ENCODE data around the gene OSBPL10.

OSBPL10 gene

DNA sequence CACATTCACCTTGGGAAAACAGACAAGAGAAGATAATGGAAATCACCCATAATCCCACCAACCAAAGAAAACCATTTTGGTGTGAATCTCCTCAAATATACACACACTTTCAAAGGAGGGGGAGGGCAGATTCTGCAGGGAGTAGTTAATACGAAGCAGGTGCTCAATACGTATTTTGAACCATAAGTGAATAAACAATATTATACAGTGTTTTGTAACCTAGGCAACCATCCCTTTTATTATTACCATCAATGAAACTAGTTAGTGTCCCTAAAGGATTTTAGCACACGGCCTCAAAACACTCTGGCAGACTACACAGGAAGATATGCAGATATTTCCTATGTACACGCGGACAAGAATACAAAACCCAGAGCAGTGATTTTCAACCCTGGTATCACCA, 6.1 kb downstream of the OSBPL10 start:
- Histone ChIP-seq H3K36me3 (ENCODE audit: control insufficient read depth in 5 of 5, insufficient read depth in 5 of 5, low read length in 5 of 5) (no peaks in the 10 kb centered on the region), H3K4me3 (ENCODE audit: low read depth in 1 of 5, low read length in 5 of 5) (no peak overlapping the region), H3K9me3 (ENCODE audit: control insufficient read depth in 5 of 5, low read length in 5 of 5) (no peaks in the 10 kb centered on the region), H3K9ac (ENCODE audit: low read length in 5 of 5) (no peak overlapping the region), H3K27ac (ENCODE audit: low read depth, low read length) (no peak overlapping the region), H3K4me1 (ENCODE audit: control insufficient read depth in 5 of 5, insufficient read depth in 5 of 5, low read length in 5 of 5) (peaks cover 0 to 17% (median 1%) of the 10 kb centered on the region in 5 donors), H3K27me3 (ENCODE audit: control insufficient read depth in 5 of 5, insufficient read depth in 4 of 5, low read length in 5 of 5) (peaks cover 0 to 4% (median 0%) of the 10 kb centered on the region in 5 donors)

DNA sequence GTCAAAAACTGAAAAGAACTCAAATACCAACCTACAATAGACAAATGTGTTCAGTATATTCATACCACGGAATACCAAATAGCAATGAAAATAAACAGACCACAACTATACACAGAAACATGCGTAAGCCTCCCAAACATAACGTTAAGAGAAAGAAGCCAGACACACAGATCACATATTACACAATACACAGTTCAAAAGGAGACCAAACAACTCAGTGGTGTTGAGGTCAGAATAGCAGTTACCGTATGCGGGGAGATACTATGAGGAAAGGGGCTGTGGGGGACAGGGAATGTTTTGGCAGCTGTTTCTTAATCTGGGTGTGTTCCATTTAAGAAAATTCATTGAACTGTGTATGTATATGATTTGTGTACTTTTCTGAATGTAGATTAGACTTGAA, 6.6 kb downstream of the OSBPL10 start:
- no peak overlapping the region for H3K4me3 ChIP-seq (ENCODE audit: low read depth in 1 of 5, low read length in 5 of 5)
- H3K9ac ChIP-seq (ENCODE audit: low read length in 5 of 5) = no peak overlapping the region
- no peak overlapping the region for H3K27ac ChIP-seq (ENCODE audit: low read depth, low read length)
- peaks cover 0 to 4% (median 0%) of the 10 kb centered on the region in 5 donors for H3K27me3 ChIP-seq (ENCODE audit: control insufficient read depth in 5 of 5, insufficient read depth in 4 of 5, low read length in 5 of 5)
- no peaks in the 10 kb centered on the region for H3K36me3 ChIP-seq (ENCODE audit: control insufficient read depth in 5 of 5, insufficient read depth in 5 of 5, low read length in 5 of 5)
- peaks cover 0 to 14% (median 0%) of the 10 kb centered on the region in 5 donors for H3K4me1 ChIP-seq (ENCODE audit: control insufficient read depth in 5 of 5, insufficient read depth in 5 of 5, low read length in 5 of 5)
- H3K9me3 ChIP-seq (ENCODE audit: control insufficient read depth in 5 of 5, low read length in 5 of 5) = no peaks in the 10 kb centered on the region

DNA sequence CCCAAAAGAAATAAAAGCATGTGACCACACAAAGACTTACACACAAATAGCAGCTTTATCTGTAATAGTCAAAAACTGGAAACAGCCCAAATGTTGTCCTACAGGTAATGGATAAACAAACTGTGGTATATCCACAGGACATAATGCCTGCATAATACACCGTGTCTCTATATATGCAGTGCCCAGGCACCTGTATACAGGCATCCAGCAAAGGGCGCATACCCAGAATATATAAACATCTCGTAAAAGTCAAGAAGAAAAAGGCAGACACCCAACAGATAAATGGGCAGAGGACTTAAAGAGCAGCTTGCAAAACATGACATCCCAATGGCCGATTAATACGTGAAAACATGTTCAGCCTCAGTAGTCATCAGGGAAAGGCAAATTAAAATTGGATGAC, 7.2 kb downstream of the OSBPL10 start:
- no peak overlapping the region for H3K9ac ChIP-seq (ENCODE audit: low read length in 5 of 5)
- H3K4me3 ChIP-seq (ENCODE audit: low read depth in 1 of 5, low read length in 5 of 5) = no peak overlapping the region
- H3K27me3 ChIP-seq (ENCODE audit: control insufficient read depth in 5 of 5, insufficient read depth in 4 of 5, low read length in 5 of 5) = peaks cover 0 to 4% (median 0%) of the 10 kb centered on the region in 5 donors
- H3K36me3 ChIP-seq (ENCODE audit: control insufficient read depth in 5 of 5, insufficient read depth in 5 of 5, low read length in 5 of 5) = no peaks in the 10 kb centered on the region
- no peak overlapping the region for H3K27ac ChIP-seq (ENCODE audit: low read depth, low read length)
- peaks cover 0 to 15% (median 5%) of the 10 kb centered on the region in 5 donors for H3K4me1 ChIP-seq (ENCODE audit: control insufficient read depth in 5 of 5, insufficient read depth in 5 of 5, low read length in 5 of 5)
- no peaks in the 10 kb centered on the region for H3K9me3 ChIP-seq (ENCODE audit: control insufficient read depth in 5 of 5, low read length in 5 of 5)

DNA sequence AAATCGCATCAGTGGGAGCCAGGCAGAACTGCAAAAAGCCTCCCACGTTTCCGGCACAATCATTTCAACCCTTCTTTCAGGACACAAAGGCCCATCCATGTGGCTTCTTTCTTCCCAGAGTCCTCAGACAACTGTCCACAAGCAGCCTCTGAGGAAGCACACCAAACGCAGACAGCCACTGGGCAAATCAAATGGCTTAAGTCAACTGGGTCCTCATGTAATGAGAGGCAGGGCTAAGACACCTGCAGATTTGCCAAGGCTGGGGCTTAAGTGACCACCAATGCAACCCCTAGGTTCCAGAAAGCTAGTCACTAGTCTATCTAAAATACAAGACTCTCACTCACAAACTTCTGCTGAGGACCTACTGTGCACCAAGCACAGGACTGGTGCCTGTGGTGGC, 8.0 kb downstream of the OSBPL10 start:
- Histone ChIP-seq H3K9me3 (ENCODE audit: control insufficient read depth in 5 of 5, low read length in 5 of 5) (no peaks in the 10 kb centered on the region), H3K27ac (ENCODE audit: low read depth, low read length) (no peak overlapping the region), H3K9ac (ENCODE audit: low read length in 5 of 5) (no peak overlapping the region), H3K4me3 (ENCODE audit: low read depth in 1 of 5, low read length in 5 of 5) (no peak overlapping the region), H3K27me3 (ENCODE audit: control insufficient read depth in 5 of 5, insufficient read depth in 4 of 5, low read length in 5 of 5) (peaks cover 0 to 4% (median 0%) of the 10 kb centered on the region in 5 donors), H3K4me1 (ENCODE audit: control insufficient read depth in 5 of 5, insufficient read depth in 5 of 5, low read length in 5 of 5) (peaks cover 0 to 20% (median 5%) of the 10 kb centered on the region in 5 donors), H3K36me3 (ENCODE audit: control insufficient read depth in 5 of 5, insufficient read depth in 5 of 5, low read length in 5 of 5) (no peaks in the 10 kb centered on the region)

DNA sequence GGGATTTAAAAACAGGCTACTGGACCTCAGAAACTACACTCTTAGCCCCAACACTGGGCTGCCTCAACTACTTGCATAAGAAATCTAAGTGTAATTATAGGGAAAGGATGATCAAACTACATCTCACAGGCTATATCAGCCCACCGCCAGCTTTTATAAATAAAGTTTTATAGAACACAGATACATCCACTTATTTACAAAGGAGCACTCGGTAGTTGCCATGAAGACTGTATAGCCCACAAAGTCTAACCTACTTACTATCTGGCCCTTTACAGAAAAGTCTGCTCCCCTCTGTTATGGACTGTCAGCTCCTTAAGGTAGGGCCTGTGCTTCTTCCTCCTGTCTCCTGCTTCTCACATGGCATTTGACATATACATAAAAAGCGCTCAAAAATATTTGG, 9.5 kb downstream of the OSBPL10 start:
- Histone ChIP-seq H3K27me3 (ENCODE audit: control insufficient read depth in 5 of 5, insufficient read depth in 4 of 5, low read length in 5 of 5) (peaks cover 0 to 4% (median 0%) of the 10 kb centered on the region in 5 donors), H3K4me3 (ENCODE audit: low read depth in 1 of 5, low read length in 5 of 5) (no peak overlapping the region), H3K9me3 (ENCODE audit: control insufficient read depth in 5 of 5, low read length in 5 of 5) (no peaks in the 10 kb centered on the region), H3K4me1 (ENCODE audit: control insufficient read depth in 5 of 5, insufficient read depth in 5 of 5, low read length in 5 of 5) (peaks cover 0 to 32% (median 5%) of the 10 kb centered on the region in 5 donors), H3K9ac (ENCODE audit: low read length in 5 of 5) (no peak overlapping the region), H3K27ac (ENCODE audit: low read depth, low read length) (no peak overlapping the region), H3K36me3 (ENCODE audit: control insufficient read depth in 5 of 5, insufficient read depth in 5 of 5, low read length in 5 of 5) (no peaks in the 10 kb centered on the region)

DNA sequence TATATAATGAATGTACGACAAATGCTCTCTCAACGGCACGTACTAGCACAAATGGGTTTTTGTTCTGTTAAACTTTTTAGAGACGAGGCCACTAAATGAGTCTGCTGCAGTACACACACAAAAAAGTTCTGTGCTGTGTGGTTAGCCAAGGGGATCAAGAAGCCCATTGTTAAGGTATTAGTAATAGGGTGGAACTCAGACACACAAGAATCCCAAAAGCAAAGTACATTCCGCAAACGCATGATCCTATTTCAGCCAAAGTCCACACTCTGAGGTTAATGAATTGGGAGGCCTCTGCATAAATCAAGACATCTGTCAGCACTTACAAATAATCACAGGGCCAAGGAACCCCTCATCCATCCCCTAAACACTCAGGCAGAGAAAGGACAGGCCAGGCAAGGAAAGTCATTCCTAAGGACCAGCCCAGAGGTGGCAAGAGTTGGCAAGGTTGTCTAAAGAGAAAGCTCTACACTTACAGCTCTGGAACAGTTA, 12.1 kb downstream of the OSBPL10 start:
- H3K9ac ChIP-seq (ENCODE audit: low read length in 5 of 5) = no peak overlapping the region
- H3K4me1 ChIP-seq (ENCODE audit: control insufficient read depth in 5 of 5, insufficient read depth in 5 of 5, low read length in 5 of 5) = peaks cover 0 to 32% (median 5%) of the 10 kb centered on the region in 5 donors
- no peak overlapping the region for H3K4me3 ChIP-seq (ENCODE audit: low read depth in 1 of 5, low read length in 5 of 5)
- no peaks in the 10 kb centered on the region for H3K27me3 ChIP-seq (ENCODE audit: control insufficient read depth in 5 of 5, insufficient read depth in 4 of 5, low read length in 5 of 5)
- no peaks in the 10 kb centered on the region for H3K9me3 ChIP-seq (ENCODE audit: control insufficient read depth in 5 of 5, low read length in 5 of 5)
- no peaks in the 10 kb centered on the region for H3K36me3 ChIP-seq (ENCODE audit: control insufficient read depth in 5 of 5, insufficient read depth in 5 of 5, low read length in 5 of 5)
- H3K27ac ChIP-seq (ENCODE audit: low read depth, low read length) = peak overlapping the region; percentile 45

DNA sequence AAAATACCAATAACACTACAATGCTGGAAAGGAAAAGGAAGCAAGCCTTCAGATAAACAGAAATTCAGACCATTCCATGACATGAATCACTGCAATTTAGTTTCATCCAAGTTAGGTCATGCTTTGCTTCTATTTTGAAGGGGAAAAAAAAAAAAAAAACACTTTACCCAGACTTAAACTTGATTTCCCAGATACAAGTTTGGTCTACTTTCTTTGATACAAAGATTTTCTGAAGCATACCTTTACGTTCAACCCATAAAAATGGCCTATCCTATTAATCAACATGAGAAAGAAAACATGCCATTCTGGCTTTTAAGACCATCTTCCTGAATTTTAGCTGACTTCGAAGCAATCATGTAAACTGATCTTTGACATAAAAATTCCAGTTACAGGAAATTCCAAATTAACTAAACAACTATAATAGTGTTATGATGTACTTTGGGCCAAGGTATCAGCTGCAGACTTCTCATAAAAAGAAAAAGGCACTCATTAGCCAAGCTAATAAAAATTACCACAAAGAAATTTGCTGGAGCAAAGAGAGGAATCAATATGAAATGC, 12.6 kb downstream of the OSBPL10 start:
- Histone ChIP-seq H3K9me3 (ENCODE audit: control insufficient read depth in 5 of 5, low read length in 5 of 5) (no peaks in the 10 kb centered on the region), H3K27ac (ENCODE audit: low read depth, low read length) (peak overlapping the region; percentile 45), H3K9ac (ENCODE audit: low read length in 5 of 5) (no peak overlapping the region), H3K4me3 (ENCODE audit: low read depth in 1 of 5, low read length in 5 of 5) (no peak overlapping the region), H3K4me1 (ENCODE audit: control insufficient read depth in 5 of 5, insufficient read depth in 5 of 5, low read length in 5 of 5) (peaks cover 0 to 31% (median 5%) of the 10 kb centered on the region in 5 donors), H3K36me3 (ENCODE audit: control insufficient read depth in 5 of 5, insufficient read depth in 5 of 5, low read length in 5 of 5) (no peaks in the 10 kb centered on the region), H3K27me3 (ENCODE audit: control insufficient read depth in 5 of 5, insufficient read depth in 4 of 5, low read length in 5 of 5) (no peaks in the 10 kb centered on the region)

DNA sequence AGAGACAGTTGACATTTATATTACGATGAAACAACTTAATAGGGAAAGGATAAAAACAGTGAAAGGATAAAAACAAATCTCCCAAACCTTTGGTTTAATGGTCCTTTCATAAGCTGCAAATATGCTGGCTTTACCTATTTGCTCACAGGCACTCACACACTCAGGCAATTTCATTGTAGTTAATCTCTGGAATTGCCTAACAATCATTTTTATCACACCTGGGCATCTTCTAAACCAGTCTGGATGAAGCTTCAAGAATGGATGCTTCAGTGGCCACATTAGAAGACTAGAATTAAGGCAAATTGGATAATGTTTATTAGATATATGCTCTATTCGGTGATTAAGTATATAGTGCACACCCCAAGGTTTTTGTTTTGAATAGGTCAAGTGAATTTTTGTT, 13.5 kb downstream of the OSBPL10 start:
- peak overlapping the region; percentile 45 for H3K27ac ChIP-seq (ENCODE audit: low read depth, low read length)
- no peaks in the 10 kb centered on the region for H3K27me3 ChIP-seq (ENCODE audit: control insufficient read depth in 5 of 5, insufficient read depth in 4 of 5, low read length in 5 of 5)
- no peaks in the 10 kb centered on the region for H3K36me3 ChIP-seq (ENCODE audit: control insufficient read depth in 5 of 5, insufficient read depth in 5 of 5, low read length in 5 of 5)
- no peak overlapping the region for H3K4me3 ChIP-seq (ENCODE audit: low read depth in 1 of 5, low read length in 5 of 5)
- H3K9ac ChIP-seq (ENCODE audit: low read length in 5 of 5) = no peak overlapping the region
- peaks cover 0 to 25% (median 5%) of the 10 kb centered on the region in 5 donors for H3K4me1 ChIP-seq (ENCODE audit: control insufficient read depth in 5 of 5, insufficient read depth in 5 of 5, low read length in 5 of 5)
- H3K9me3 ChIP-seq (ENCODE audit: control insufficient read depth in 5 of 5, low read length in 5 of 5) = no peaks in the 10 kb centered on the region

DNA sequence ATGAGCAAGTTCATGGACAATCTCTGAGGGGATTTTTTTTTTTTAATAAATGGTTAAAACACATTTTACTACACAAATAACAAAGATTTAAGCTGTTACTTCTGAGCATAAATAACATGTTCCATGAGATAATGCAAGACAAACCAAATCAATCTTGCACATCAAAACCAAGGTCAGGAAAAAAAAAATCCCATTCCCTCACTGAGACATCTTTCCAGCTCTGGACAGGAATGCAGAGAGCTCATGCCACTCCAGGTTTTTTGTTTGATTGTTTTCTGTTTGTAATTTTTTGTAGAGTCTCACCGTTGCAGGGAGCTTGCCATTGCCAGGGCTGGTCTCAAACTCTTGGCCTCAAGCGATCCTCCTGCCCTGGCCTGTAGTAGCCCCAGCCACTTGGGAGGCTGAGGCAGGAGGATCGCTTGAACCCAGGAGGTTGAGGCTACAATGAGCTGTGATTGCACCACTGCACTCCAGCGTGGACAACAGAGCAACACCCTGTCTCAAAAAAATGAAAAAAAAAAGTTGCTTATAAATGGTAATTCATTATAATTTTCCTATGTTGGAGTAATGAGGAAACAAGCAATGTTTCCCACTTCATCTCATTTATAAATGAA, 14.0 kb downstream of the OSBPL10 start:
- H3K27me3 ChIP-seq (ENCODE audit: control insufficient read depth in 5 of 5, insufficient read depth in 4 of 5, low read length in 5 of 5) = no peaks in the 10 kb centered on the region
- no peak overlapping the region for H3K27ac ChIP-seq (ENCODE audit: low read depth, low read length)
- H3K4me1 ChIP-seq (ENCODE audit: control insufficient read depth in 5 of 5, insufficient read depth in 5 of 5, low read length in 5 of 5) = peaks cover 0 to 25% (median 5%) of the 10 kb centered on the region in 5 donors
- H3K9ac ChIP-seq (ENCODE audit: low read length in 5 of 5) = no peak overlapping the region
- no peaks in the 10 kb centered on the region for H3K9me3 ChIP-seq (ENCODE audit: control insufficient read depth in 5 of 5, low read length in 5 of 5)
- no peaks in the 10 kb centered on the region for H3K36me3 ChIP-seq (ENCODE audit: control insufficient read depth in 5 of 5, insufficient read depth in 5 of 5, low read length in 5 of 5)
- H3K4me3 ChIP-seq (ENCODE audit: low read depth in 1 of 5, low read length in 5 of 5) = no peak overlapping the region

DNA sequence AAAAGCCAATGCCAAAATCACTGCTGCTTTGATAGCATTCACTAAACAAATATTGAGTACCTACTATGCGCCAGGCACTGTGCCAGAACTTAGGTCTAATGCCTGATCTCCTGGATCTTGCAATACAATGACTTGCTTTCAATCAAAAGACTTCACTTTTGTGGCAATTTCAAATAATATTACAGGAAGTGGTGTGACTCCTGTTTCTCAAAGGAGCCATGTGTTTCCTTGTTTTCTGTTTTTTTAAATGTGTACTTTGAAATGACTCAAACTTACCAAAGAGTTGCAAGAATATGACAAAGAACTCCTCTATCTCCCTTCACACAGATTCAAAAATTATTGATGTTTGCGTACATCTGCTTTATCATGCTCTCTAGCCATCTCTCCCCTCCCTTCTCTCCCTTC, 18.3 kb downstream of the OSBPL10 start:
- H3K27me3 ChIP-seq (ENCODE audit: control insufficient read depth in 5 of 5, insufficient read depth in 4 of 5, low read length in 5 of 5) = no peaks in the 10 kb centered on the region
- no peaks in the 10 kb centered on the region for H3K36me3 ChIP-seq (ENCODE audit: control insufficient read depth in 5 of 5, insufficient read depth in 5 of 5, low read length in 5 of 5)
- H3K9ac ChIP-seq (ENCODE audit: low read length in 5 of 5) = no peak overlapping the region
- no peak overlapping the region for H3K27ac ChIP-seq (ENCODE audit: low read depth, low read length)
- peaks cover 0 to 41% (median 12%) of the 10 kb centered on the region in 5 donors for H3K4me1 ChIP-seq (ENCODE audit: control insufficient read depth in 5 of 5, insufficient read depth in 5 of 5, low read length in 5 of 5)
- H3K9me3 ChIP-seq (ENCODE audit: control insufficient read depth in 5 of 5, low read length in 5 of 5) = no peaks in the 10 kb centered on the region
- H3K4me3 ChIP-seq (ENCODE audit: low read depth in 1 of 5, low read length in 5 of 5) = no peak overlapping the region

Data from subcutaneous abdominal adipose tissue (tissue), 5 donors.